H1 (cell line): ENCODE measurements around the gene AGPAT3. TPM values are rescaled to one million over a fixed set of nuclear protein-coding genes. Genes with fewer than 3 reads are reported as not detected.

Experiments
- CEBPB ChIP-seq: IDR thresholded peaks from 2 replicates; pipeline ENCODE4 v1.6.1; 2012; ENCODE audit warnings: low read depth, low read length
- CHD2 ChIP-seq: IDR thresholded peaks from 2 replicates; pipeline ENCODE4 v1.6.1; 2012; ENCODE audit warnings: low read length, improper control_type of control experiment
- EP300 ChIP-seq, 2 experiments: IDR thresholded peaks; 1 replicate in 1 of 2; 2 replicates in 1 of 2; pipeline ENCODE4 v1.6.1; 2011 to 2012; ENCODE audit warnings: low read depth in 2 of 2, low read length in 2 of 2, mild to moderate bottlenecking in 2 of 2, borderline replicate concordance in 1 of 2, inconsistent platforms in 1 of 2, moderate library complexity in 1 of 2
- polyA plus RNA-seq, 7 experiments: library from polyadenylated mRNA; depleted of rRNA in 3 of 7; stranded (reverse) in 5 of 7; unstranded in 2 of 7; fragments of >200 nt in 5 of 7; fragments of 200-250 nt in 2 of 7; gene quantifications; 1 replicate in 5 of 7; 2 replicates in 1 of 7; 4 replicates in 1 of 7; pipeline versions ENCODE4 v1.2.1 to v1.2.3, GENCODE V29; 2011 to 2013; ENCODE audit warnings: missing spikeins in 2 of 7, mixed read lengths in 2 of 7
- total RNA-seq: library from RNA; stranded (reverse); fragmentation: NEBNext Ultra II Directional; extraction: Animal tissue kit (Norgen Biotek cat#: 25700); gene quantifications from 2 replicates; pipeline ENCODE4 v1.2.1, GENCODE V29; 2021

The AGPAT3 gene
- total and polyA plus RNA-seq, 2 of the 8 experiments (the other 6 are each of a cell fraction or from before 2014, with no cell fraction given), result 5.8 to 7.3 TPM

- TF ChIP-seq EP300 (IDR thresholded peaks at IDR 0.05; ENCODE audit: borderline replicate concordance in 1 of 2, low read depth in 2 of 2, low read length in 2 of 2) (no peak), CHD2 (no peak), CEBPB (no peak)
- TF ChIP-seq, all 59 proteins: peak for 0
These were observed 69.1 kb downstream of the AGPAT3 start (continued) for GRCh38 chr21:43934116-43934515.
